GM15510 (cell line): ENCODE measurements around the gene IPPK.

Experiments used
- POLR2A ChIP-seq: IDR thresholded peaks from 3 replicates; pipeline ENCODE4 v1.6.1; 2011; ENCODE audit warnings: borderline replicate concordance; ENCODE audit not compliant: insufficient read length; ENCODE audit errors: extremely low read depth

Gene IPPK

GRCh38 chr9:92668746-92669526, 995 bp downstream of the IPPK start:
- no peak for TF ChIP-seq POLR2A

GRCh38 chr9:92666912-92667532, 2.9 kb downstream of the IPPK start:
- no peak for TF ChIP-seq POLR2A

- no peak for TF ChIP-seq POLR2A
Observed at GRCh38 chr9:92666236-92666635, 3.7 kb downstream of the IPPK start.

- TF ChIP-seq POLR2A: no peak
Observed at GRCh38 chr9:92665836-92666235, 4.1 kb downstream of the IPPK start.

- no peak for TF ChIP-seq POLR2A
Observed at GRCh38 chr9:92664394-92665152, 5.4 kb downstream of the IPPK start.

GRCh38 chr9:92663951-92664350, 6.0 kb downstream of the IPPK start:
- TF ChIP-seq POLR2A: no peak

GRCh38 chr9:92663126-92663525, 6.8 kb downstream of the IPPK start:
- TF ChIP-seq POLR2A: no peak

GRCh38 chr9:92661743-92662142, 8.2 kb downstream of the IPPK start:
- no peak for TF ChIP-seq POLR2A

GRCh38 chr9:92661127-92661526, 8.8 kb downstream of the IPPK start:
- TF ChIP-seq POLR2A: no peak

GRCh38 chr9:92660266-92660665, 9.7 kb downstream of the IPPK start:
- no peak for TF ChIP-seq POLR2A

- no peak for TF ChIP-seq POLR2A
Observed at GRCh38 chr9:92659601-92660000, 10.3 kb downstream of the IPPK start.

- TF ChIP-seq POLR2A: no peak
Observed at GRCh38 chr9:92658611-92659010, 11.3 kb downstream of the IPPK start.

GRCh38 chr9:92658176-92658575, 11.8 kb downstream of the IPPK start:
- no peak for TF ChIP-seq POLR2A

- TF ChIP-seq POLR2A: no peak
Observed at GRCh38 chr9:92657296-92658094, 12.4 kb downstream of the IPPK start.

- TF ChIP-seq POLR2A: no peak
Observed at GRCh38 chr9:92656537-92656925, 13.4 kb downstream of the IPPK start.

GRCh38 chr9:92655896-92656536, 13.9 kb downstream of the IPPK start:
- no peak for TF ChIP-seq POLR2A
